ENCODE data around the gene GRB2. TPM values are rescaled to one million over a fixed set of nuclear protein-coding genes. Genes with fewer than 3 reads are reported as not detected.

GRB2 gene
- total RNA-seq, 1 experiment from 2014 or later, result 92.6 TPM

DNA sequence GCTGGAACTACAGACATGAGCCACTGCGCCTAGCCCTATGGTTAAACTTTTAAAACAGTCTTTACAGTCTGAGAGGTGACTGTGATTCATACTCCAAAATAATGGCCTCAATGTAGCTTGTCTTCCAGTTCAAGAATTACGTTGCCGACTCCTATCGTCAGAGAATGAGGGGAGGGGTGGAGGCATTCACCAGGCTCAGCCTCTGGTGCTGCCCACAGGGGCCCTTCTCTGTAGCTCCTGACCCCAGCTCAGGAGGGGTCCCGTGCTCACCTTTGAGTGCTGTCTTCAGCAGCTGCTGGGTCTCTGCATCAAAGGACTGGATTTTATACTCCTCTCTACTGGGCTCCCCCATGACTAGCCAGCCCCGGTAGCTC lies 135.6 kb downstream of the GRB2 start:
- no peaks in the 10 kb centered on the region for H3K27me3 Mint-ChIP-seq (ENCODE audit: low read depth)
- CTCF ChIA-PET, result interaction anchor here (0.5 to 8.7 kb wide), 28 partner anchors 8 to 331 kb away, joined by 3 to 155 read pairs (median 9); partner anchors contain the start of genes GGA3, GRB2, LLGL2 and MRPL58
- H3K9me3 Mint-ChIP-seq, result no peaks in the 10 kb centered on the region
- peak overlapping the region; percentile 88 for H3K27ac Mint-ChIP-seq
- DNase-seq (ENCODE audit: low spot score) (no peak), ATAC-seq (peak; percentile 3)
- TF ChIP-seq CREM (CRISPR knock-in tag; IDR thresholded peaks at IDR 0.05), result no peak
- TF ChIP-seq, protein P1, sequence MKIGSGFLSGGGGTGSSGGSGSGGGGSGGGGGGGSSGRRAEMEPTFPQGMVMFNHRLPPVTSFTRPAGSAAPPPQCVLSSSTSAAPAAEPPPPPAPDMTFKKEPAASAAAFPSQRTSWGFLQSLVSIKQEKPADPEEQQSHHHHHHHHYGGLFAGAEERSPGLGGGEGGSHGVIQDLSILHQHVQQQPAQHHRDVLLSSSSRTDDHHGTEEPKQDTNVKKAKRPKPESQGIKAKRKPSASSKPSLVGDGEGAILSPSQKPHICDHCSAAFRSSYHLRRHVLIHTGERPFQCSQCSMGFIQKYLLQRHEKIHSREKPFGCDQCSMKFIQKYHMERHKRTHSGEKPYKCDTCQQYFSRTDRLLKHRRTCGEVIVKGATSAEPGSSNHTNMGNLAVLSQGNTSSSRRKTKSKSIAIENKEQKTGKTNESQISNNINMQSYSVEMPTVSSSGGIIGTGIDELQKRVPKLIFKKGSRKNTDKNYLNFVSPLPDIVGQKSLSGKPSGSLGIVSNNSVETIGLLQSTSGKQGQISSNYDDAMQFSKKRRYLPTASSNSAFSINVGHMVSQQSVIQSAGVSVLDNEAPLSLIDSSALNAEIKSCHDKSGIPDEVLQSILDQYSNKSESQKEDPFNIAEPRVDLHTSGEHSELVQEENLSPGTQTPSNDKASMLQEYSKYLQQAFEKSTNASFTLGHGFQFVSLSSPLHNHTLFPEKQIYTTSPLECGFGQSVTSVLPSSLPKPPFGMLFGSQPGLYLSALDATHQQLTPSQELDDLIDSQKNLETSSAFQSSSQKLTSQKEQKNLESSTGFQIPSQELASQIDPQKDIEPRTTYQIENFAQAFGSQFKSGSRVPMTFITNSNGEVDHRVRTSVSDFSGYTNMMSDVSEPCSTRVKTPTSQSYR (CRISPR knock-in tag; IDR thresholded peaks at IDR 0.05), result no peak
- no peak for TF ChIP-seq TP53 (CRISPR knock-in tag; IDR thresholded peaks at IDR 0.05)
- TF ChIP-seq, protein P2, sequence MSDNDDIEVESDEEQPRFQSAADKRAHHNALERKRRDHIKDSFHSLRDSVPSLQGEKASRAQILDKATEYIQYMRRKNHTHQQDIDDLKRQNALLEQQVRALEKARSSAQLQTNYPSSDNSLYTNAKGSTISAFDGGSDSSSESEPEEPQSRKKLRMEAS (CRISPR knock-in tag; IDR thresholded peaks at IDR 0.05), result no peak
- no peak for TF ChIP-seq NFATC4 (CRISPR knock-in tag; IDR thresholded peaks at IDR 0.05)
- TF ChIP-seq, protein P3, sequence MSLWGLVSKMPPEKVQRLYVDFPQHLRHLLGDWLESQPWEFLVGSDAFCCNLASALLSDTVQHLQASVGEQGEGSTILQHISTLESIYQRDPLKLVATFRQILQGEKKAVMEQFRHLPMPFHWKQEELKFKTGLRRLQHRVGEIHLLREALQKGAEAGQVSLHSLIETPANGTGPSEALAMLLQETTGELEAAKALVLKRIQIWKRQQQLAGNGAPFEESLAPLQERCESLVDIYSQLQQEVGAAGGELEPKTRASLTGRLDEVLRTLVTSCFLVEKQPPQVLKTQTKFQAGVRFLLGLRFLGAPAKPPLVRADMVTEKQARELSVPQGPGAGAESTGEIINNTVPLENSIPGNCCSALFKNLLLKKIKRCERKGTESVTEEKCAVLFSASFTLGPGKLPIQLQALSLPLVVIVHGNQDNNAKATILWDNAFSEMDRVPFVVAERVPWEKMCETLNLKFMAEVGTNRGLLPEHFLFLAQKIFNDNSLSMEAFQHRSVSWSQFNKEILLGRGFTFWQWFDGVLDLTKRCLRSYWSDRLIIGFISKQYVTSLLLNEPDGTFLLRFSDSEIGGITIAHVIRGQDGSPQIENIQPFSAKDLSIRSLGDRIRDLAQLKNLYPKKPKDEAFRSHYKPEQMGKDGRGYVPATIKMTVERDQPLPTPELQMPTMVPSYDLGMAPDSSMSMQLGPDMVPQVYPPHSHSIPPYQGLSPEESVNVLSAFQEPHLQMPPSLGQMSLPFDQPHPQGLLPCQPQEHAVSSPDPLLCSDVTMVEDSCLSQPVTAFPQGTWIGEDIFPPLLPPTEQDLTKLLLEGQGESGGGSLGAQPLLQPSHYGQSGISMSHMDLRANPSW (CRISPR knock-in tag; conservative IDR thresholded peaks at IDR 0.05; ENCODE audit: low read depth), result no peak
- no peak for TF ChIP-seq CREB1 (CRISPR knock-in tag; IDR thresholded peaks at IDR 0.05)
- TF ChIP-seq ZNF416 (CRISPR knock-in tag; IDR thresholded peaks at IDR 0.05), result no peak
- TF ChIP-seq, protein P4, sequence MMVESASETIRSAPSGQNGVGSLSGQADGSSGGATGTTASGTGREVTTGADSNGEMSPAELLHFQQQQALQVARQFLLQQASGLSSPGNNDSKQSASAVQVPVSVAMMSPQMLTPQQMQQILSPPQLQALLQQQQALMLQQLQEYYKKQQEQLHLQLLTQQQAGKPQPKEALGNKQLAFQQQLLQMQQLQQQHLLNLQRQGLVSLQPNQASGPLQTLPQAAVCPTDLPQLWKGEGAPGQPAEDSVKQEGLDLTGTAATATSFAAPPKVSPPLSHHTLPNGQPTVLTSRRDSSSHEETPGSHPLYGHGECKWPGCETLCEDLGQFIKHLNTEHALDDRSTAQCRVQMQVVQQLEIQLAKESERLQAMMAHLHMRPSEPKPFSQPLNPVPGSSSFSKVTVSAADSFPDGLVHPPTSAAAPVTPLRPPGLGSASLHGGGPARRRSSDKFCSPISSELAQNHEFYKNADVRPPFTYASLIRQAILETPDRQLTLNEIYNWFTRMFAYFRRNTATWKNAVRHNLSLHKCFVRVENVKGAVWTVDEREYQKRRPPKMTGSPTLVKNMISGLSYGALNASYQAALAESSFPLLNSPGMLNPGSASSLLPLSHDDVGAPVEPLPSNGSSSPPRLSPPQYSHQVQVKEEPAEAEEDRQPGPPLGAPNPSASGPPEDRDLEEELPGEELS (CRISPR knock-in tag; IDR thresholded peaks at IDR 0.05), result no peak
- no peak for TF ChIP-seq ETV6 (CRISPR knock-in tag; IDR thresholded peaks at IDR 0.05)
- TF ChIP-seq RELA (CRISPR knock-in tag; IDR thresholded peaks at IDR 0.05; ENCODE audit: borderline replicate concordance), result no peak
- TF ChIP-seq GABPB1 (CRISPR knock-in tag; IDR thresholded peaks at IDR 0.05), result no peak
- peaks cover 30% of the 10 kb centered on the region for H3K36me3 Mint-ChIP-seq
- POLR2A ChIA-PET, result interaction anchor here (0.6 to 3.1 kb wide), 5 partner anchors 8 to 159 kb away, joined by 3 to 24 read pairs (median 9); partner anchors contain the start of genes GGA3, MRPS7 and SLC25A19
- H3K4me1 Mint-ChIP-seq, result peaks cover 19% of the 10 kb centered on the region
- peak overlapping the region; percentile 83 for H3K4me3 Mint-ChIP-seq

Small RNAs within 50 kb of the gene (microRNA-seq; reads per million reads assigned to microRNA genes)
- gene MIR3678 (ENCODE audit: borderline number of aligned reads), result not detected

Other genes starting within 250 kb of the GRB2 start
- gene SUMO2, start 222.7 kb downstream of the GRB2 start, total RNA-seq (2021), result 650 to 764 TPM (median 757 TPM) in 3 replicates
- gene NUP85, start 200.0 kb downstream of the GRB2 start, total RNA-seq (2021), result 89.7 to 109 TPM (median 95.1 TPM) in 3 replicates
- 54.5 to 66.9 TPM (median 62.7 TPM) in 3 replicates for gene GGA3, start 144.1 kb downstream of the GRB2 start, total RNA-seq (2021)
- gene MRPS7, start 143.8 kb downstream of the GRB2 start, total RNA-seq (2021), result 85.8 to 94.7 TPM (median 87.5 TPM) in 3 replicates
- 21.6 to 29.2 TPM (median 28.5 TPM) in 3 replicates for gene MIF4GD, start 134.4 kb downstream of the GRB2 start, total RNA-seq (2021)
- gene SLC25A19, start 116.2 kb downstream of the GRB2 start, total RNA-seq (2021), result 22.6 to 27.7 TPM (median 23.0 TPM) in 3 replicates
- gene TMEM94, start 51.0 kb upstream of the GRB2 start, total RNA-seq (2021), result 64.7 to 76.9 TPM (median 68.6 TPM) in 3 replicates
- 31.3 to 32.2 TPM (median 31.9 TPM) in 3 replicates for gene CASKIN2, start 109.9 kb upstream of the GRB2 start, total RNA-seq (2021)
- 47.8 to 53.4 TPM (median 51.5 TPM) in 3 replicates for gene TSEN54, start 110.8 kb upstream of the GRB2 start, total RNA-seq (2021)
- 94.3 to 103 TPM (median 97.0 TPM) in 3 replicates for gene LLGL2, start 120.0 kb upstream of the GRB2 start, total RNA-seq (2021)
- 35.6 to 51.1 TPM (median 51.0 TPM) in 3 replicates for gene MYO15B, start 182.1 kb upstream of the GRB2 start, total RNA-seq (2021)
- 0.05 TPM in 1 of 3 replicates, not detected in the others for gene SMIM5, start 227.8 kb upstream of the GRB2 start, total RNA-seq (2021)